ENCODE data around the gene CETN2. TPM values are rescaled to one million over a fixed set of nuclear protein-coding genes. Genes with fewer than 3 reads are reported as not detected.
"Not testable (repeated sequence)": the region's sequence is repeated elsewhere in the genome, so short reads cannot be mapped to it uniquely, and the experiment has no call there.

The CETN2 gene
- total RNA-seq, 4 donors from 2014 or later: 17.3 to 28.8 (median 19.7) TPM

DNA sequence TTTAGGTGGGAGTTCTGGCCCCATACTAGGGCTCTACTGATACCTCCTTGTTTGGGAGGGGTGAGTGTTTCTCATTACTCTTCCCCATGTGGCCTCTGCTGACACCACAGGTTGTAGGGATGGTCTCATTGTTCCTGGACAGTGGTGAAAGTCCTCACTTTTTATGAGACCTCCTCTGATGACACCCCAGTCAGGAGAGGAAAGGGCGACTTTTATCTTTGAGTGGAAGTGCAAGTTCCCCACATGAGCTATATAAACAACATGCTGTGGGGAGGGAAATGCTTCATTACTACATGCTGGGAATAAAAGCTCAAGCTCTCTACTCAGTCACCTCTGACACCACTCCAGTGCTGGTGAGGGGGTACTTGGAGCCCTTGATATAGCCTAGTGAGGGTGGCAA is 31.6 kb downstream of the CETN2 start:
- ATAC-seq (ENCODE audit: low FRiP score) (no peak), DNase-seq (ENCODE audit: low spot score) (no peak)
- TF ChIP-seq, protein P1, sequence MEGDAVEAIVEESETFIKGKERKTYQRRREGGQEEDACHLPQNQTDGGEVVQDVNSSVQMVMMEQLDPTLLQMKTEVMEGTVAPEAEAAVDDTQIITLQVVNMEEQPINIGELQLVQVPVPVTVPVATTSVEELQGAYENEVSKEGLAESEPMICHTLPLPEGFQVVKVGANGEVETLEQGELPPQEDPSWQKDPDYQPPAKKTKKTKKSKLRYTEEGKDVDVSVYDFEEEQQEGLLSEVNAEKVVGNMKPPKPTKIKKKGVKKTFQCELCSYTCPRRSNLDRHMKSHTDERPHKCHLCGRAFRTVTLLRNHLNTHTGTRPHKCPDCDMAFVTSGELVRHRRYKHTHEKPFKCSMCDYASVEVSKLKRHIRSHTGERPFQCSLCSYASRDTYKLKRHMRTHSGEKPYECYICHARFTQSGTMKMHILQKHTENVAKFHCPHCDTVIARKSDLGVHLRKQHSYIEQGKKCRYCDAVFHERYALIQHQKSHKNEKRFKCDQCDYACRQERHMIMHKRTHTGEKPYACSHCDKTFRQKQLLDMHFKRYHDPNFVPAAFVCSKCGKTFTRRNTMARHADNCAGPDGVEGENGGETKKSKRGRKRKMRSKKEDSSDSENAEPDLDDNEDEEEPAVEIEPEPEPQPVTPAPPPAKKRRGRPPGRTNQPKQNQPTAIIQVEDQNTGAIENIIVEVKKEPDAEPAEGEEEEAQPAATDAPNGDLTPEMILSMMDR (IDR thresholded peaks at IDR 0.05): no peak

DNA sequence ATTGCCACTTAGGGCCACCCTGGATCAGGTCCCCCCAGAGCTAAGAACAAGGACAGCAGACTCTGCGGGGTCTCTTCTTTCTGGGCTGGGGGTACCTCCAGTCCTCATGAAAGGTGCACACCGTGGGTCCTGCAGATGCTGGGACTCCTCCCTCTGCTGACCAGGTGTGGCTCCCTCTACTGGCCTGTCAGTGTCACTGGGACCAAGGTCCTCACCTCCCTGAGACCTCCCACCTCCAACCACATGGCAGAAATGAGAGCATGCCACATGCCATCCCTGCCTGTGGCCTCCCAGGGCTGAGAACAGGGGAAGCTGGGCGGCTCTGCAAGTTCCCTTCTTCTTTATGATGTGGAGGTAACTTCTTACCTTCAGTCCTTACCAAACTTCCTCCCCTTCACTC is 43.5 kb downstream of the CETN2 start:
- ATAC-seq (ENCODE audit: low FRiP score); DNase-seq (ENCODE audit: low spot score): not testable (repeated sequence)

Other genes with a start within 250 kb of the CETN2 start
- gene GABRQ, start 192.9 kb downstream of the CETN2 start, total RNA-seq: under 1 TPM in 2 of 4 donors, not detected in 2; 0.09 to 0.12 TPM
- gene MAGEA3, start 132.0 kb downstream of the CETN2 start, total RNA-seq: not detected
- not detected for gene CSAG2, start 121.5 kb downstream of the CETN2 start, total RNA-seq
- gene MAGEA2B, start 116.1 kb downstream of the CETN2 start, total RNA-seq: not detected
- not detected for gene CSAG1, start 97.0 kb downstream of the CETN2 start, total RNA-seq
- not detected for gene MAGEA12, start 97.0 kb downstream of the CETN2 start, total RNA-seq
- gene MAGEA2, start 76.9 kb downstream of the CETN2 start, total RNA-seq: not detected
- not detected for gene CSAG3, start 71.5 kb downstream of the CETN2 start, total RNA-seq
- gene MAGEA6, start 61.1 kb downstream of the CETN2 start, total RNA-seq: not detected
- gene NSDHL, start 306 bp upstream of the CETN2 start, total RNA-seq: 10 to 100 TPM; 13.2 to 55.3 (median 25.9) TPM
- gene ZNF185, start 67.3 kb upstream of the CETN2 start, total RNA-seq: 10 to 100 TPM in 2 of 4 donors, 1 to 10 TPM in 2; 5.2 to 13.4 (median 9.0) TPM
- not detected for gene PNMA5, start 163.4 kb upstream of the CETN2 start, total RNA-seq
- gene PNMA3, start 225.7 kb upstream of the CETN2 start, total RNA-seq: under 1 TPM; 0.24 to 0.46 (median 0.38) TPM
- 1 to 10 TPM; 1.1 to 2.3 (median 1.7) TPM for gene PNMA6A, start 241.7 kb upstream of the CETN2 start, total RNA-seq

Data from omental fat pad (tissue), 4 donors.